Muscle of leg (tissue), 11 donors: ENCODE data around the gene SLC29A4. TPM values are rescaled to one million over a fixed set of nuclear protein-coding genes. Genes with fewer than 3 reads are reported as not detected.

Experiments used
- DNase-seq: peaks from one replicate; pipeline ENCODE4 v3.0.0; 2013
- H3K27ac ChIP-seq: one replicate; pipeline ENCODE4 v1.5.1; 2013; ENCODE audit warnings: mild to moderate bottlenecking, low read length, control low read depth
- H3K27me3 ChIP-seq: one replicate; pipeline ENCODE4 v1.6.1; 2013; ENCODE audit warnings: low read length; ENCODE audit not compliant: control insufficient read depth, insufficient read depth
- H3K36me3 ChIP-seq: one replicate; pipeline ENCODE4 v1.6.1; 2013; ENCODE audit warnings: low read length; ENCODE audit not compliant: control insufficient read depth, insufficient read depth
- H3K4me1 ChIP-seq: one replicate; pipeline ENCODE4 v1.6.1; 2013; ENCODE audit warnings: low read length; ENCODE audit not compliant: control insufficient read depth, insufficient read depth
- H3K4me3 ChIP-seq: one replicate; pipeline ENCODE4 v1.5.1; 2013; ENCODE audit warnings: low read length, control low read depth
- H3K9me3 ChIP-seq: replicated peaks from 2 replicates; pipeline ENCODE4 v1.6.1; 2013; ENCODE audit warnings: low read depth, low read length; ENCODE audit not compliant: control insufficient read depth
- WGBS: methylation state at CpG from one replicate; pipeline ENCODE4 v1.1.5; 2013; ENCODE audit warnings: missing lambda C conversion rate; ENCODE audit not compliant: insufficient coverage; 5-methylcytosine and 5-hydroxymethylcytosine counted together
- polyA plus RNA-seq, 8 donors: library from polyadenylated mRNA; unstranded; fragments of 120-200 nt; gene quantifications; one replicate each; pipeline versions ENCODE4 v1.2.1 to v1.2.3, GENCODE V29; 2013; ENCODE audit warnings: inconsistent platforms in 1 of 8, low replicate concordance in 1 of 8; ENCODE audit not compliant: insufficient read length in 8 of 8, insufficient read depth in 1 of 8
- total RNA-seq: library from RNA; stranded (reverse); fragments of 120-200 nt; gene quantifications from one replicate; pipeline ENCODE4 v1.2.4, GENCODE V29; 2013

The SLC29A4 gene
- total and polyA plus RNA-seq, 9 donors: 18.5 to 51.7 (median 35.7) TPM

DNA sequence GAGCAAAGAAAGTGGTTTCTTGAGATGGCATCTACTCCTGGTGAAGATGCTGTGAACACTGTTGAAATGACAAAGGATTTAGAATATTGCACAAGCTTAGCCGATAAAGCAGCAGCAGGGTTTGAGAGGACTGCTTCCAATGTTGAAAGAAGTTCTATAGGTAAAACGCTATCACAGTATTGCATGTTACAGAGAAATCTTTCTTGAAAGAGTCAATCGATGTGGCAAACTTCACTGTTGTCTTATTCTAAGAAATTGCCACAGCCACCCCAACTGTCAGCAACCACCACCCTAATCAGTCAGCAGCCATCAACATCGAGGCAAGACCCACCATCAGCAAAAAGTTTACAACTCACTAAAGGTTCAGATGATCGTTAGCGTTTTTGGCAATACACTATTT is 59.9 kb downstream of the SLC29A4 start:
- Histone ChIP-seq H3K4me3 (no peak overlapping the region), H3K9me3 (peaks cover 36% of the 10 kb centered on the region), H3K36me3 (peaks cover 68% of the 10 kb centered on the region), H3K27ac (no peak overlapping the region), H3K4me1 (no peaks in the 10 kb centered on the region), H3K27me3 (peaks cover 3% of the 10 kb centered on the region)
- no peak for DNase-seq
- WGBS: 88% methylated on average over 1 of the region's 6 CpGs

DNA sequence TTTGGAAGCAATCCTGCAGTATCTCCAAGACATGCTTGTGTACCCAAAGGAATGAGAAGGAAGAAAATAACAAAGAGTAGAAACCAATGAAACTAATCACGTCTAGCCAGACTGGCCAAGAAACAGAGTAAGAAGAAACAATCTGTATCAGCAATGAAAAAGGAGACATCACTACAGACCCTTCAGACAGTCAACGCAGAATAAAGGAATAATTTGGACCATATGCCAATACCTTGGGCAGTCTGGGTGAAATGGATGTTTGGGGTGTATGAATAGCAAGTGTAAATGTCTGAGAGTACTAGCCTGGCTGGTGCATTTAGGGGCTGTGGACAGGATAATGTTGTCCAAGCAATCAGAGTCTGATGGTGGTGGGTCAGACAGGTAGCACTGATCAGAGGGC is 61.1 kb downstream of the SLC29A4 start:
- no peaks in the 10 kb centered on the region for H3K4me1 ChIP-seq
- H3K4me3 ChIP-seq: no peak overlapping the region
- peaks cover 36% of the 10 kb centered on the region for H3K9me3 ChIP-seq
- WGBS: no CpG with 5 or more reads among the region's 2 CpGs
- H3K27ac ChIP-seq: no peak overlapping the region
- H3K27me3 ChIP-seq: peaks cover 3% of the 10 kb centered on the region
- no peak for DNase-seq
- H3K36me3 ChIP-seq: peaks cover 70% of the 10 kb centered on the region

DNA sequence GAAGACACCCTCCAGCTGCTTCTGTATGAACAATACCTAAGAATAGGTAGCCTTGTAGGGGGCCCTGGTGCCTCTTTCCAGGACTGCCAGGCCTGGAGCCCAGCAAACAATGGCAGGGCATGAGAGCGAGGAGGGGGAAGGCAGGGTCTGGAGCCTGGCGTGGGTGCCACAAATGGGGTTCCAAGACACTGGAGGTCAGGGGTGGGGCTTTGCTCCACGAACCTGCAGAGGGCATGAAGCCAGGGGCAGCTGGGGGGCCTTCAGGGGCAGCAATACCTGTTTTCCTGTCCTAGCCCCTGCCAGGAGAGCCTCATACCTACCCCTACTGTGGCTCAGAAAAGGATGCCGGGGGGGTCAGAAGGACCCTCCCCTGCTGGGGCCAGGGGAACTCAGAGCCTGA is 61.6 kb downstream of the SLC29A4 start:
- Histone ChIP-seq H3K4me1 (no peaks in the 10 kb centered on the region), H3K36me3 (peaks cover 67% of the 10 kb centered on the region), H3K27ac (no peak overlapping the region), H3K4me3 (no peak overlapping the region), H3K9me3 (peaks cover 36% of the 10 kb centered on the region), H3K27me3 (peaks cover 3% of the 10 kb centered on the region)
- 100% methylated on average over 3 of the region's 4 CpGs for WGBS
- no peak for DNase-seq

DNA sequence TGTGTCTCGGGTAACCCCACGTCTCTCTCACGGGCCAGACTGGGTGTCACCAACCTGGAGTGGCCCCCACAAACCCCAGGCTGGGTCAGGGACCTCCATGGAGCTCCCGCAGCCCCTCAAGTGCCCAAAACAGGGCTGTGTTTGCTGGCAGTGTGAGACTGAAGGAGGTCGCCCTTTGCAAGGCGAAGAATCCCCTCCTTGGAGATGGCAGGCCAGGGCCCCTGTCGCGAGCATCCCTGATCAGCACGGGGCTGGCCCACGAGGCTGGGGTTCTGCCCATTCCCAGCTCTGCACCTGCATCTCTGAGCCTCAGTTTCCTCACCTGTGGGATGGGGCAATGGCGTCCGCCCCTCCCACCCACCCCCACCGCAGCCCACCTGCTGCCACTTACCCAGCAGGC is 62.4 kb downstream of the SLC29A4 start:
- no peak for DNase-seq
- Histone ChIP-seq H3K4me1 (no peaks in the 10 kb centered on the region), H3K9me3 (peaks cover 36% of the 10 kb centered on the region), H3K27me3 (peaks cover 3% of the 10 kb centered on the region), H3K36me3 (peaks cover 68% of the 10 kb centered on the region), H3K4me3 (no peak overlapping the region), H3K27ac (no peak overlapping the region)
- 96% methylated on average over 10 of the region's 13 CpGs for WGBS

DNA sequence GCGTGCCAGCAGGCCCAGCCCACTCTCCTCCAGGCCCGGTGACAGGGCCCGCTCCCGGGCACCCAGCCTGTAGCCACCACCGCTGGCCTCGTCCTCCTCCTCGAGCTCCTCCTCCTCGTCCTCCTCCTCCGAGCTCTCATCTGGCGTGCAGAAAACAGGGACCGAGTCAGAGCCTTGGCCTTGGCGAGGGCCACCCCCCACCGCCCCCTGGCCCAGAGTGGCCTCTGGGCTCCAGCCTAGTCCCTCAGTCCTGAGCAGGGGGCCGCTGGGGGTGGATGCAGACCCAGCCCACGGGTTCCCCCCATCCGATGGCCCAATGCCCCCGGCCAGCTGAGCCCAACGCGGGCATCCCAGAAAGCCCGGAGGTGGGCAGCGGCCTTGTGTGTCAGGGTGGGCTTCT is 62.9 kb downstream of the SLC29A4 start:
- 96% methylated on average over 14 of the region's 21 CpGs for WGBS

DNA sequence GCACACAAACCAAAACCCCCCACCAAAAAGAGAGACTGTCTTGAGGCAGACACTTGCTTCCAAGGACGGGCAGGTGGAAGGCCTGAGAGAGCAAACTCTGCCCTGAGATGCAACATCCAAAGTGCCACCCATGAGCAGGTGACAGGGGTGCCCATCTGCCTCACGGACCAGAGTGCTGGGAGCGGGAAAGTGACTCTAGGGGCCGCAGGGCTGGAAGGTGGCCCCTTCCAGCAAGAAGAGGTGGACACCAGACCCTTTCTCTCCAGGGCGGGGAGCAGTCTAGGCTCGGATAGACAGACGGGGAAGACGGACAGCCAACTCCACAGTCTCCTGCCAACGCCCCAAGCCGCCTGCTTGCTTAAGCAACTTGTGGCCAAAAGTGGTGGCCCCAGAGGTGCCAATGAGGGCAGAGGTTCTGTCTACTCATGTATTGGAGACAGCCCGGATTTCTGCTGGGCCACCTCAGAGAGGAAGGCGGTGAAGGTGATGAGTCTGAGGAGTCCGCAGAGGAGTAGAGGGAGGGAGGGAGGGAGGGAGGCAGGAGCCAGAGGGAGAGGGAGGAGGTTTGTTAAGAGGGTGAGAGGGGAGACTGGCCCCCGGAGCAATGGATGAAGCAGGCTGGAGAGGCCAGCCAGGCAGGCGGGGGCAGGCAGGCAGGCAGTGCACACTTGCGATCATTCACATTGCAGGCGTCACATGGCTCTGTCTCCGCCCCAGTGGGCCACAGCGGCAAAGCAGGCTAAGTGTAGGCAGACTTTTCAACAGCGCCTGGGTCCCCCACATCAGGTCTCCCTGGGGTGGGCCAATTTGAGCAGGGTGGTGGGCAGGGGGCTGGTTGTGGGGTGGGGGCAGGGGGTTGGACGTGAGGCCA is 65.6 kb downstream of the SLC29A4 start:
- H3K27me3 ChIP-seq: peaks cover 3% of the 10 kb centered on the region
- DNase-seq: no peak
- H3K4me1 ChIP-seq: no peaks in the 10 kb centered on the region
- H3K27ac ChIP-seq: no peak overlapping the region
- H3K36me3 ChIP-seq: peaks cover 73% of the 10 kb centered on the region
- 79% methylated on average over 13 of the region's 21 CpGs for WGBS
- H3K9me3 ChIP-seq: peaks cover 18% of the 10 kb centered on the region
- no peak overlapping the region for H3K4me3 ChIP-seq

More for the DNA sequence above, 62.9 kb downstream of the SLC29A4 start:
- Histone ChIP-seq H3K4me3 (no peak overlapping the region), H3K4me1 (no peaks in the 10 kb centered on the region), H3K9me3 (peaks cover 35% of the 10 kb centered on the region), H3K36me3 (peaks cover 72% of the 10 kb centered on the region), H3K27ac (no peak overlapping the region), H3K27me3 (peaks cover 3% of the 10 kb centered on the region)
- no peak for DNase-seq

DNA sequence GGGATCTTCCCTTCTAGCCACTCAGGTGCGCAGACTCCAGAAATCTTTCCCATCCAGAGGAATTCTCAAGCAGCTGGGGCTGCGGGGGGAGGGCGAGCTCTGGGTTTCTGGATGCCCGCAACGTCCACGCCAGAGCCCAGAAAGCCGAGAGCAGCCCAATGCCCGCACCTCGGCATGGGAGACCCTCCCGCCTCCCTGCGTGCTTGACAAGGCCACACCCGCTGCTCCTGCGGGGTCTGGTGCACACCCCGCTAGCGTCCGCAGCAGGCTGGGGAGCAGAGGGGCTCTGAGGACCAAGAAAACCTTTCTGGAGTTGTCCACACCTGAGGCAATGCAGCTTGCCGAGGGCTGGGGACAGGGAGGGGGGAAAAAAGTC is 66.2 kb downstream of the SLC29A4 start:
- peaks cover 3% of the 10 kb centered on the region for H3K27me3 ChIP-seq
- DNase-seq: no peak
- H3K4me3 ChIP-seq: no peak overlapping the region
- WGBS: 72% methylated on average over 13 of the region's 17 CpGs
- H3K36me3 ChIP-seq: peaks cover 69% of the 10 kb centered on the region
- peaks cover 12% of the 10 kb centered on the region for H3K9me3 ChIP-seq
- no peak overlapping the region for H3K27ac ChIP-seq
- peaks cover 3% of the 10 kb centered on the region for H3K4me1 ChIP-seq

DNA sequence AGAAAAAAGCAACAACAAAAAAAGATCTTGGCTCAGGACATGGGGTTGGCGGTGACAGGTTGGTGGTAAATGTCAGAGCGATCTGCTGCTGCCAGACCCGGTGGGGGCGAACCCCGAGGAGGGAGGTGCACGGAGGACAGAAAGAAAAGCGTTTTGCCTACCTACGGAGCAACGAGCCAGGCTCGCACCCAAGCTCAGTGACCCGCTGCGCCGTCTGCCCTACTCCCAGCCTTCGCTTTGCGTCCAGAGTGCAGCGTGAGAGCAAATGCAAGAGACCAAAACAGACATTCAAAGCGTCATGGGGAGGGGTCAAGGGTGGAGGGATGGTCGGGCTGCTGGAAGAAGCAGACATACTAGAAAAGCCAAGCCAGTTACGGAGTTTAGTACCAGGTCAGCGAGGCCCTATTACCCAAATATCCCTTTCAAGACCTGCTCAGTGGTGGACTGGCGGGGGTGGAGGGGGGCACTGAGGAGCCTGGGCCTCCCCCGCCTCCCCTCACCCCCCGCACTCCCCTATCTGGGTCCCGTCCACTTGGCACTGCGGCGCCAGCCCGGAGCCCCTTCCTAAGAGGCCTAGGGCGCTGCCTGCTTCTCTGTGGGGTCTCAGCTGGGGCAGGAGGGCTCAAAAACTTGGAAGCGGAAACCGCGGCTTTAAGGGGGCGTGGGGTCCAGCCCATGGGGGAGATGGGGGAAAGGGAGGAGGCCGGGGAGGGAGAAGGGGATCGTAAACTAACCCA is 66.9 kb downstream of the SLC29A4 start:
- peaks cover 2% of the 10 kb centered on the region for H3K27me3 ChIP-seq
- no peak overlapping the region for H3K27ac ChIP-seq
- H3K36me3 ChIP-seq: peaks cover 67% of the 10 kb centered on the region
- WGBS: 63% methylated on average over 24 of the region's 34 CpGs
- H3K4me1 ChIP-seq: peaks cover 9% of the 10 kb centered on the region
- H3K9me3 ChIP-seq: peaks cover 6% of the 10 kb centered on the region
- DNase-seq: no peak
- no peak overlapping the region for H3K4me3 ChIP-seq

DNA sequence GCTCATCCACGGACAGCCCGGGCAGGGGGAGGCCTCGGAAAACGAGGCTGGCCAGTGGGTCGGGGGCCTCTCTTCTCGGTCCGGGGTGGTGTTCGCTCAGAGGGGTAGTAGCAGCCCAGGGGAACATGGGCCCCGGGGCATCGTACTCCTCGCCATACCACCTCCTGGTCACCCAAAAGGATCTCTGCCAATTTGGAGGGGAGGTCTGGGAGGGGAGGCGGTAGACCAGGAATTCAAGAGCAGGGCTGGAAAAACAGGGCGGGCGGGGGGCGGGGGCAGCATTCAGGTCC is 67.4 kb downstream of the SLC29A4 start:
- 87% methylated on average over 4 of the region's 15 CpGs for WGBS
- H3K27me3 ChIP-seq: no peaks in the 10 kb centered on the region
- peaks cover 64% of the 10 kb centered on the region for H3K36me3 ChIP-seq

DNA sequence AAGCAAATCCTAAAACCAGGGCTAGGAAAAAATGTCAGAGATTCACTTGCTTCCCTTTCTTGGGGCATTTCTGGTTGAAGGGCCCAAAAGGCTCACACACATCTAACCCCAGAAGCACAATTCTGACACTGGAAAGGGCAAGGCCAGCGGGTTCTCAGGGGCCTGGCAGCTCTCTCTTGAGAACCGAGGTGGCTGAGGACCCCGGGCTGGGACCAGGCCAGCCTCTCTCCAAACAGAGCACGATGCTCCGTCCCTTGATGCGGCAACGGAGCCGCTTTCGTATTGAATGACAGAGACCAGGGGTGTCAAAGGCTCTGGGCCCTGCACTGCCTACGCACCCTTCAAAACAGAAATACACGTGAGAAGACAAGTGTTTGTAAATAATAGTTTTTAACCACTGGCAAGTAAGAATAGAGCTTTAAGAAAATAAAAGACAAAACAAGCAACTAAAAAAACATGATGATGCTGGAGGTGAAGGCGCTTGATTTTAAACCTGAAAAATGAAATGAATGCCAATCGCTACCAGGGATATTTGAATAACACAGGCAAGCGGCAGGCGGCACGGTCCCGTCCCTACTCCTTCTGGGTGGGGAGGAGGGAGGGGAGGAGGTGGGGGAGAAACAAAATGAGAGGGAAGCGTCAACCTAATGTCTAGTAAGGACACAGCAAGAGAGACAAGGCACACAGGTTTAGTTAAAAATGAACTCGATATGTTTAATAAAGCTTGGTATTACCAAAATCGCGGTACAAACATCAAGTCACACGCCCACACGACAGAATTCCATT is 68.0 kb downstream of the SLC29A4 start:
- no peak for DNase-seq
- 87% methylated on average over 10 of the region's 23 CpGs for WGBS
- Histone ChIP-seq H3K9me3 (no peaks in the 10 kb centered on the region), H3K27ac (no peak overlapping the region), H3K27me3 (no peaks in the 10 kb centered on the region), H3K4me1 (peaks cover 17% of the 10 kb centered on the region), H3K36me3 (peaks cover 66% of the 10 kb centered on the region), H3K4me3 (no peak overlapping the region)

More for the DNA sequence above, 67.4 kb downstream of the SLC29A4 start:
- peaks cover 14% of the 10 kb centered on the region for H3K4me1 ChIP-seq
- H3K27ac ChIP-seq: no peak overlapping the region
- DNase-seq: no peak
- H3K9me3 ChIP-seq: peaks cover 1% of the 10 kb centered on the region
- no peak overlapping the region for H3K4me3 ChIP-seq
